ENCODE data around the gene KIF5B.

The KIF5B gene

DNA sequence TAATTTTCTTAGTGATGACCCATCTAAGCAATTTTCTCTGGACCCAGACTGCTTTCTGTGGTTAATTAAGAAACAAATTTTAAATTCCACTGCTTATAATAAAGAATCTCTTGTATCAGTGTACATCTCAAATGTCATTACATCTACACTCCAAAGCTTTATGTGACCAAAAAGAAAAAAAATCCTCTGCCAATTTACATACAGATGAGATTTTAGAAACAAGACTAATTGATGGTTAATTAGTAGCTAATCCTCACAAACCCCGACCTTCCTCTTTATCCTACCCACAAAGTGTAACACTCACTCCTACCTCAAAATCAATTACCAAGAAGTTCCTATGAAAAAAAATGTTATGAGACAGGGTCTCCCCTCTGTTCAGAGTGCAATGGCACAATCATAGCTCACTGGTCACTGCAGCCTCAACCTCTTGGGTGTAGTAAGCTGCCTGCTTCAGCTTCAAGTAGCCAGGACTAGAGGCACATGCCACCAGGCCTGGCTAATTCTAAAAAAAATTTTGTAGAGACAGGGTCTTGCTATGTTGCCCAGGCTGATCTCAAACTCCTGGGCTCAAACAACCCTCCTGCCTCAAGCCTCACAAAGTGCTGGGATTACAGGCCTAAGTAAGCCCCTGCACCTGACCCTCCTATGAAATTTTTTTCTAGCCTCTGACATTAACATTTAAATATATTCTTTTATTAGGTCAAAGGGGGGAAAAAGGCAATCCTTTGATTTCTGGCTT is 14.8 kb downstream of the KIF5B start:
- TF ChIP-seq, protein P1, sequence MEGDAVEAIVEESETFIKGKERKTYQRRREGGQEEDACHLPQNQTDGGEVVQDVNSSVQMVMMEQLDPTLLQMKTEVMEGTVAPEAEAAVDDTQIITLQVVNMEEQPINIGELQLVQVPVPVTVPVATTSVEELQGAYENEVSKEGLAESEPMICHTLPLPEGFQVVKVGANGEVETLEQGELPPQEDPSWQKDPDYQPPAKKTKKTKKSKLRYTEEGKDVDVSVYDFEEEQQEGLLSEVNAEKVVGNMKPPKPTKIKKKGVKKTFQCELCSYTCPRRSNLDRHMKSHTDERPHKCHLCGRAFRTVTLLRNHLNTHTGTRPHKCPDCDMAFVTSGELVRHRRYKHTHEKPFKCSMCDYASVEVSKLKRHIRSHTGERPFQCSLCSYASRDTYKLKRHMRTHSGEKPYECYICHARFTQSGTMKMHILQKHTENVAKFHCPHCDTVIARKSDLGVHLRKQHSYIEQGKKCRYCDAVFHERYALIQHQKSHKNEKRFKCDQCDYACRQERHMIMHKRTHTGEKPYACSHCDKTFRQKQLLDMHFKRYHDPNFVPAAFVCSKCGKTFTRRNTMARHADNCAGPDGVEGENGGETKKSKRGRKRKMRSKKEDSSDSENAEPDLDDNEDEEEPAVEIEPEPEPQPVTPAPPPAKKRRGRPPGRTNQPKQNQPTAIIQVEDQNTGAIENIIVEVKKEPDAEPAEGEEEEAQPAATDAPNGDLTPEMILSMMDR (conservative IDR thresholded peaks at IDR 0.05; ENCODE audit: low read depth, low read length) = no peak
- Histone ChIP-seq H3K79me2 (ENCODE audit: insufficient read depth, low read depth) (peaks cover 89% of the 10 kb centered on the region), H3K4me1 (ENCODE audit: low read depth, poor library complexity, severe bottlenecking) (peaks cover 13% of the 10 kb centered on the region), H3K36me3 (ENCODE audit: insufficient read depth) (peaks cover 18% of the 10 kb centered on the region; the same call in 1 of the 2 replicates), H3K27ac (no peak overlapping the region; the same call in 1 of the 2 replicates), H3K4me2 (no peak overlapping the region), H3K9ac (no peak overlapping the region), H4K20me1 (ENCODE audit: insufficient read depth) (peaks cover 24% of the 10 kb centered on the region; the same call in 1 of the 2 replicates), H3K4me3 (IDR thresholded peaks at IDR 0.05; ENCODE audit: insufficient read depth, low read depth, low read length) (no peak overlapping the region), H2AFZ (ENCODE audit: low read depth) (no peak overlapping the region), H3K27me3 (ENCODE audit: insufficient read depth, low read depth) (no peaks in the 10 kb centered on the region)

DNA sequence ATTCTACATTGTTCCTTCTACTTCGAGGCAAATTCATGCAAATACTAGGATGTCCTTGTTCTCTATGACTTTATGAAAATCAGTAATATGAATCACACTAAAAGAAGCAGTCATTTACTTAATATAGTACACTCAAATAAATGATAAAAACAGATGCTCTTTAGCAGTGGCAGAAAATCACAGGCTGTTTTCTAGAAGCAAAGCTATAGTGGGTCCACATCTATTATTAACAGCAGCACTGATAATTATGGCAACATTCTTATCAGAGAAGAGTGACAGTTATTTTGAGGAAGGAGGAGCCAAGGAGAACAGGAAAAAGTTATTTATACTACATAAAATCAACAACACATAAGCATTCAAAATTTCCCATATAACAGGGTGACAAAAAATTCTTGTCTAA is 16.5 kb downstream of the KIF5B start:
- H3K27ac ChIP-seq = no peak overlapping the region
- H3K36me3 ChIP-seq (ENCODE audit: insufficient read depth) = peaks cover 11% of the 10 kb centered on the region; the same call in 1 of the 2 replicates
- H3K4me2 ChIP-seq = no peak overlapping the region
- H3K27me3 ChIP-seq (ENCODE audit: insufficient read depth, low read depth) = no peaks in the 10 kb centered on the region
- H2AFZ ChIP-seq (ENCODE audit: low read depth) = no peak overlapping the region
- peaks cover 72% of the 10 kb centered on the region for H3K79me2 ChIP-seq (ENCODE audit: insufficient read depth, low read depth)
- H3K4me1 ChIP-seq (ENCODE audit: low read depth, poor library complexity, severe bottlenecking) = peaks cover 13% of the 10 kb centered on the region
- no peak overlapping the region for H3K4me3 ChIP-seq (IDR thresholded peaks at IDR 0.05; ENCODE audit: insufficient read depth, low read depth, low read length)
- TF ChIP-seq, protein P1 (conservative IDR thresholded peaks at IDR 0.05; ENCODE audit: low read depth, low read length) = no peak
- no peak overlapping the region for H3K9ac ChIP-seq
- peaks cover 16% of the 10 kb centered on the region; the same call in 1 of the 2 replicates for H4K20me1 ChIP-seq (ENCODE audit: insufficient read depth)

DNA sequence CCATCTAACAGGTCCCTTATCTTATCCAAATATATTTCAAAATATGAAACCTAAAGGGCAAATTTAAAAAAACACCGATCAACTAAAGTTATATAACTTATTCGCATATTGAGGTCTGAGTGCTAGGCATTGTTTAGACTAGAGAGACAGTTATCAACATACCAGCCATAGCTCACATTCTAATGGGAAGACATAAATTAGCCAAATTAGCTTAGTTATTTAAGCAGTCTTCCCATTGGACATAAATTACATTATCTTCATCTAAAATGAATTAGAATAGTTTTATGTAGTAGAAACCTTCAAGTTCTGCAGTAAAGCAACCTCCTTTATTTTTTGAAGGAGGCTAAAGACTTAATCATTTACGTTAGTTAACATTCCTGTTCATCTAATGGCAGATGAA is 17.4 kb downstream of the KIF5B start:
- no peak overlapping the region for H3K27ac ChIP-seq
- TF ChIP-seq, protein P1 (conservative IDR thresholded peaks at IDR 0.05; ENCODE audit: low read depth, low read length) = no peak
- peaks cover 71% of the 10 kb centered on the region for H3K79me2 ChIP-seq (ENCODE audit: insufficient read depth, low read depth)
- H3K9ac ChIP-seq = no peak overlapping the region
- peaks cover 13% of the 10 kb centered on the region for H3K4me1 ChIP-seq (ENCODE audit: low read depth, poor library complexity, severe bottlenecking)
- no peak overlapping the region for H2AFZ ChIP-seq (ENCODE audit: low read depth)
- no peaks in the 10 kb centered on the region for H3K27me3 ChIP-seq (ENCODE audit: insufficient read depth, low read depth)
- no peak overlapping the region for H3K4me3 ChIP-seq (IDR thresholded peaks at IDR 0.05; ENCODE audit: insufficient read depth, low read depth, low read length)
- no peak overlapping the region for H3K4me2 ChIP-seq
- H4K20me1 ChIP-seq (ENCODE audit: insufficient read depth) = peaks cover 11% of the 10 kb centered on the region; the same call in 1 of the 2 replicates
- peaks cover 21% of the 10 kb centered on the region for H3K36me3 ChIP-seq (ENCODE audit: insufficient read depth)

DNA sequence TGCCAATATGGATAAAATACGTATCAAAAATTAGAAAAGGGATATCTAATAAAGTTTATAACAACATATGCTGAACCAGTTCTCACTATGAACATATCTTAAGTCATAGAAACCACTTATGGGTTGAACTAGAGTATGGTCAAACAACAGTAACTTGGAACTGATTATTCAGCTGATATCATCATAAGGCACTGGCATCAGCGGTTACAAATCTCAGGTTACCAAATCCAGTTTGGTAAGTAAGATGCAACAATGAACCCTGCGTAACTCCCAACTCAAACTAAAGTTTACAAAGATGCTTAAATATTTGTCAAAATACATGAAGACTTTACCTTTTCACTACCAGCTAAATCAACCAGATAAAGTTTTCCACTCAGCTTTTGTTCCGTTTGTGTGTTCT is 19.3 kb downstream of the KIF5B start:
- Histone ChIP-seq H2AFZ (ENCODE audit: low read depth) (no peak overlapping the region), H4K20me1 (ENCODE audit: insufficient read depth) (peaks cover 11% of the 10 kb centered on the region; the same call in 1 of the 2 replicates), H3K4me1 (ENCODE audit: low read depth, poor library complexity, severe bottlenecking) (peaks cover 8% of the 10 kb centered on the region), H3K4me3 (IDR thresholded peaks at IDR 0.05; ENCODE audit: insufficient read depth, low read depth, low read length) (no peak overlapping the region), H3K36me3 (ENCODE audit: insufficient read depth) (peaks cover 36% of the 10 kb centered on the region), H3K27ac (no peak overlapping the region), H3K9ac (no peak overlapping the region), H3K79me2 (ENCODE audit: insufficient read depth, low read depth) (peaks cover 53% of the 10 kb centered on the region), H3K27me3 (ENCODE audit: insufficient read depth, low read depth) (no peaks in the 10 kb centered on the region), H3K4me2 (no peak overlapping the region)
- TF ChIP-seq, protein P1 (conservative IDR thresholded peaks at IDR 0.05; ENCODE audit: low read depth, low read length) = no peak

All from KMS-11 (cell line).